Measurements from ENCODE around the gene SIGLEC12. TPM values are rescaled to one million over a fixed set of nuclear protein-coding genes. Genes with fewer than 3 reads are reported as not detected.

SIGLEC12 gene
- total and polyA plus RNA-seq, 3 donors from 2014 or later: 1.0 TPM; not detected in 2

DNA sequence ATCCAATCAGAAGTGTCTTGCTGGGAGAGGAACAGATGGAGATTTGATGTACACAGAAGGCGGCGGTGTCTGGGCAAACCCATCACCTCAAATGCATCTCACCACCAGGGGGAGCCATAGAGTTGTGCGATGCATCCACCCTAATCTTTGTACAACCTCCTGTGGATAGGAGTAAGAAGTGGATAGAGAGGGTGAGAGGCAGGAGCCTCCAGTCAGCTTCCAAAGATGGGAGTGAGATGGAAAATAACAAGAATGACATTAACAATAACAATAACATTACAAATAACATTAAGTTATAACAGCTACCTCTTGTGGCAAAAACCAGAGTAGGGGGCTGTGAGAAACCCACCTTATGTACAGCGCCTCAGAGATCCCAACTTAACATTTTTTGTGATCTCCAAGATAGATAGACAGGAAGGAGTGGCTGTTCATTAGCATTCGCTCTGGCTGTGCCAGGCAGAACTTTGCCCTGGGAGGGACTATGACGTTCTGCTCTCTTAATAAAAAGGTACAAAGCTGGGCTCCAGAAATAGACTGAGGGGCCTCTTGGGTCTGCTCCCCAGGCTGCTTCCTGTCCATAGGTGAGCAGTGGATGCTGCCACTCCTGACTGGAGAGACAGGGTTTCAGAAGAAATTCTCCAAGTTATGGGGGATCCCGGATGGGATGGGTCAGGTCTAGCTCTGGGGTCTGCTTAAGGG is 28.4 kb downstream of the SIGLEC12 start:
- WGBS, 2 donors: 36 to 38% methylated on average over 7 of the region's 7 CpGs
- Histone ChIP-seq H3K4me1 (no peaks in the 10 kb centered on the region), H3K27me3 (no peaks in the 10 kb centered on the region), H3K4me3 (no peak overlapping the region), H3K27ac (no peak overlapping the region), H3K9me3 (no peaks in the 10 kb centered on the region), H3K36me3 (ENCODE audit: low read depth, missing control alignments) (no peaks in the 10 kb centered on the region)
- peak; percentile 94 for DNase-seq
- intact Hi-C loops (cut with DNase I; ENCODE audit: low total_unique reads): no loop called here
- no peak for TF ChIP-seq POLR2A (IDR thresholded peaks at IDR 0.05)
- TF ChIP-seq, protein P1, sequence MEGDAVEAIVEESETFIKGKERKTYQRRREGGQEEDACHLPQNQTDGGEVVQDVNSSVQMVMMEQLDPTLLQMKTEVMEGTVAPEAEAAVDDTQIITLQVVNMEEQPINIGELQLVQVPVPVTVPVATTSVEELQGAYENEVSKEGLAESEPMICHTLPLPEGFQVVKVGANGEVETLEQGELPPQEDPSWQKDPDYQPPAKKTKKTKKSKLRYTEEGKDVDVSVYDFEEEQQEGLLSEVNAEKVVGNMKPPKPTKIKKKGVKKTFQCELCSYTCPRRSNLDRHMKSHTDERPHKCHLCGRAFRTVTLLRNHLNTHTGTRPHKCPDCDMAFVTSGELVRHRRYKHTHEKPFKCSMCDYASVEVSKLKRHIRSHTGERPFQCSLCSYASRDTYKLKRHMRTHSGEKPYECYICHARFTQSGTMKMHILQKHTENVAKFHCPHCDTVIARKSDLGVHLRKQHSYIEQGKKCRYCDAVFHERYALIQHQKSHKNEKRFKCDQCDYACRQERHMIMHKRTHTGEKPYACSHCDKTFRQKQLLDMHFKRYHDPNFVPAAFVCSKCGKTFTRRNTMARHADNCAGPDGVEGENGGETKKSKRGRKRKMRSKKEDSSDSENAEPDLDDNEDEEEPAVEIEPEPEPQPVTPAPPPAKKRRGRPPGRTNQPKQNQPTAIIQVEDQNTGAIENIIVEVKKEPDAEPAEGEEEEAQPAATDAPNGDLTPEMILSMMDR (IDR thresholded peaks at IDR 0.05): peak; percentile 73 to 91 (median 85)

DNA sequence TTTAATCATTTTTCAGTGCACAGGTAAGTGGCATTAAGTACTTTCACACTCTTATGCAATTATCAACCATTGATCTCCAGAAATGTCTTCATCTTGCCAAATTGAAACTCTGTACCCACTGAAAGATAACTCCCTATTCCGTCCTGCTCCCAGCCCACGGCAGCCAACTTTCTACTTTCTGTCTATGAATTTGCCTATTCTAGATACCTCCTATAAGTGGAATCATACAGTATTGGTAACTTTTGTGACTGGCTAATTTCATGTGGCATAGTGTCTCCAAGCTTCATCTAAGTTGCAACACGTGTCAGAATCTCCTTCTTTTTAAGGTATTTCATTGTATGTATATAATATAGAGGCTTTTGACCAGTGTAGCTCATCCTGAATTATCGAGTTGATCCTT is 29.0 kb downstream of the SIGLEC12 start:
- TF ChIP-seq POLR2A (IDR thresholded peaks at IDR 0.05): no peak
- WGBS, 2 donors: 10 to 14% methylated on average over 4 of the region's 4 CpGs
- no peak for DNase-seq
- intact Hi-C loops (cut with DNase I; ENCODE audit: low total_unique reads): no loop called here
- Histone ChIP-seq H3K27me3 (no peaks in the 10 kb centered on the region), H3K9me3 (no peaks in the 10 kb centered on the region), H3K4me1 (no peaks in the 10 kb centered on the region), H3K4me3 (no peak overlapping the region), H3K36me3 (ENCODE audit: low read depth, missing control alignments) (no peaks in the 10 kb centered on the region), H3K27ac (no peak overlapping the region)

DNA sequence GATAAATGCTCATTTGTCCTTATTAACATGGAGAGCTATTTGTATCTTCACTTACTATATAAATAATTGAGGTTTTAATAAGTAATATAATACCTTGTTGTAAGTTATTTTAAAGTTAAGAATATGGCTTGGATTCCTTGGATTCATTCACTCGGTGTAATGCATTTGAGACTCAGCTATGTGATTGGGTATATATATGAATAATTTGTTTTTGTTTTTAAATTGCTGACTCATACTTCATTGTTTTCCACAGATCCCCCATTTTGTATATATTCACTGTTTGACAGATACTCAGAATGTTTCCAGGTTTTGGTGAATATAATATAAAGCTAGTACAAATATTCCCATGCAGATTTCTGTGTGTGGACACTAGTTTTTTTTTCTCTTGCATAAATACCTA is 30.1 kb downstream of the SIGLEC12 start:
- Histone ChIP-seq H3K27me3 (no peaks in the 10 kb centered on the region), H3K27ac (no peak overlapping the region), H3K9me3 (no peaks in the 10 kb centered on the region), H3K4me3 (no peak overlapping the region), H3K36me3 (ENCODE audit: low read depth, missing control alignments) (no peaks in the 10 kb centered on the region), H3K4me1 (no peaks in the 10 kb centered on the region)
- intact Hi-C loops (cut with DNase I; ENCODE audit: low total_unique reads): no loop called here
- WGBS, 2 donors: 68 to 81% methylated on average over 1 of the region's 1 CpG
- TF ChIP-seq, protein P1 (IDR thresholded peaks at IDR 0.05): no peak
- TF ChIP-seq POLR2A (IDR thresholded peaks at IDR 0.05): no peak
- no peak for DNase-seq

DNA sequence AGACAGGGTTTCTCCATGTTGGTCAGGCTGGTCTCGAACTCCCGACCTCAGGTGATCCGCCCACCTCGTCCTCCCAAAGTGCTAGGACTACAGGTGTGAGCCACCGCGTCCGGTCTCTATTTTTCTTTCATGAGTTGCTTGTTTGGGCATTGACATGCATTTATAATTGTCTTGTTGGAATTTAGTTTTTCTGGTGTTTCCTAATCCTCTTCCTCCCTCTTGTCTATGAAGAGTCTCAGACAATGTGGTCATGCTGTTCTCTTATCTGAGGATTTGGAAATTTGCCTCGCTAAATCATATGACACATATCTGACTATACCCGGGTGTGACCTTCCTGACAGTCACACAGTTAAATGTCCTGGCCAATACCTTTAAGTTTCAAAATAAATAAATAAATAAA is 30.6 kb downstream of the SIGLEC12 start:
- H3K4me3 ChIP-seq: no peak overlapping the region
- no peaks in the 10 kb centered on the region for H3K9me3 ChIP-seq
- H3K4me1 ChIP-seq: no peaks in the 10 kb centered on the region
- intact Hi-C loops (cut with DNase I; ENCODE audit: low total_unique reads): no loop called here
- no peaks in the 10 kb centered on the region for H3K27me3 ChIP-seq
- H3K27ac ChIP-seq: no peak overlapping the region
- no peaks in the 10 kb centered on the region for H3K36me3 ChIP-seq (ENCODE audit: low read depth, missing control alignments)
- 78 to 82% methylated on average over 8 to 9 of the region's 9 CpGs for WGBS, 2 donors
- no peak for DNase-seq
- TF ChIP-seq, protein P1 (IDR thresholded peaks at IDR 0.05): no peak
- TF ChIP-seq POLR2A (IDR thresholded peaks at IDR 0.05): no peak

DNA sequence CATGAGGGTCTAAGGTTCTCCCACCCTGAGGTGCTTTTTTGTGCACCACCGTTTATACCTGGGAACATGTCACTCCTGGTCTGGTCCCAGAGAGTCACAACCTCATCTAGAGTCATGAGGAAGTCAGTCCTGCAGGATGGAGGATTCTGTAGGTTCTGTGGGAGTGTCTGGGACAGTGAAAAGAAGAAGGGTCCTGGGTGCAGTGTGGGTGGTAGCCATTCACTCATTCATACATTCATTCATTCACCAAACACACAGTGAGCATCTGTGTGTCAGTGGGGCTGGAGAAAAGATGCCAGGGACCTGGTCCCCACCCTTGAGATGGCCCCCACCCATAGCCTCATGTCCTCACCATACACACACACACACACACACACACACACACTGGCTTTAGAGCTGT is 32.0 kb downstream of the SIGLEC12 start:
- H3K27me3 ChIP-seq: no peaks in the 10 kb centered on the region
- no peaks in the 10 kb centered on the region for H3K9me3 ChIP-seq
- H3K4me3 ChIP-seq: no peak overlapping the region
- 50 to 72% methylated on average over 1 of the region's 1 CpG for WGBS, 2 donors
- intact Hi-C loops (cut with DNase I; ENCODE audit: low total_unique reads): no loop called here
- no peak overlapping the region for H3K27ac ChIP-seq
- no peak for DNase-seq
- TF ChIP-seq POLR2A (IDR thresholded peaks at IDR 0.05): no peak
- TF ChIP-seq, protein P1 (IDR thresholded peaks at IDR 0.05): no peak
- H3K4me1 ChIP-seq: no peaks in the 10 kb centered on the region
- no peaks in the 10 kb centered on the region for H3K36me3 ChIP-seq (ENCODE audit: low read depth, missing control alignments)

Data from testis (tissue), 3 donors.